ENCODE data around the gene CDPF1.

CDPF1 gene

GRCh38 chr22:46242076-46242475, 8.0 kb downstream of the CDPF1 start:
- Histone ChIP-seq H3K27me3 (ENCODE audit: insufficient read depth, low read depth) (no peaks in the 10 kb centered on the region), H3K4me3 (IDR thresholded peaks at IDR 0.05; ENCODE audit: insufficient read depth, low read depth, low read length) (no peak overlapping the region), H4K20me1 (ENCODE audit: insufficient read depth) (no peaks in the 10 kb centered on the region), H3K27ac (no peak overlapping the region), H3K4me2 (no peak overlapping the region), H3K4me1 (ENCODE audit: low read depth, poor library complexity, severe bottlenecking) (peaks cover 47% of the 10 kb centered on the region), H3K79me2 (ENCODE audit: insufficient read depth, low read depth) (no peaks in the 10 kb centered on the region), H3K36me3 (ENCODE audit: insufficient read depth) (no peaks in the 10 kb centered on the region), H3K9ac (no peak overlapping the region), H2AFZ (ENCODE audit: low read depth) (no peak overlapping the region)
- TF ChIP-seq CTCF (conservative IDR thresholded peaks at IDR 0.05; ENCODE audit: low read depth, low read length), result no peak

- Histone ChIP-seq H3K27me3 (ENCODE audit: insufficient read depth, low read depth) (no peaks in the 10 kb centered on the region), H3K4me1 (ENCODE audit: low read depth, poor library complexity, severe bottlenecking) (peaks cover 47% of the 10 kb centered on the region), H3K9ac (no peak overlapping the region), H3K4me3 (IDR thresholded peaks at IDR 0.05; ENCODE audit: insufficient read depth, low read depth, low read length) (no peak overlapping the region), H2AFZ (ENCODE audit: low read depth) (no peak overlapping the region), H3K36me3 (ENCODE audit: insufficient read depth) (no peaks in the 10 kb centered on the region), H4K20me1 (ENCODE audit: insufficient read depth) (no peaks in the 10 kb centered on the region), H3K27ac (no peak overlapping the region), H3K79me2 (ENCODE audit: insufficient read depth, low read depth) (no peaks in the 10 kb centered on the region), H3K4me2 (peak overlapping the region; percentile 90)
- TF ChIP-seq CTCF (conservative IDR thresholded peaks at IDR 0.05; ENCODE audit: low read depth, low read length), result no peak
Measured at GRCh38 chr22:46241396-46242007, 8.6 kb downstream of the CDPF1 start.

- Histone ChIP-seq H3K9ac (no peak overlapping the region), H3K79me2 (ENCODE audit: insufficient read depth, low read depth) (no peaks in the 10 kb centered on the region), H3K4me2 (peak overlapping the region; percentile 90), H3K27me3 (ENCODE audit: insufficient read depth, low read depth) (no peaks in the 10 kb centered on the region), H2AFZ (ENCODE audit: low read depth) (no peak overlapping the region), H3K4me3 (IDR thresholded peaks at IDR 0.05; ENCODE audit: insufficient read depth, low read depth, low read length) (no peak overlapping the region), H3K4me1 (ENCODE audit: low read depth, poor library complexity, severe bottlenecking) (peaks cover 47% of the 10 kb centered on the region), H3K27ac (peak overlapping the region; percentile 62; the same call in 1 of the 2 replicates), H4K20me1 (ENCODE audit: insufficient read depth) (no peaks in the 10 kb centered on the region), H3K36me3 (ENCODE audit: insufficient read depth) (no peaks in the 10 kb centered on the region)
- no peak for TF ChIP-seq CTCF (conservative IDR thresholded peaks at IDR 0.05; ENCODE audit: low read depth, low read length)
Measured at GRCh38 chr22:46240907-46241306, 9.2 kb downstream of the CDPF1 start.

GRCh38 chr22:46240506-46240905, 9.6 kb downstream of the CDPF1 start:
- Histone ChIP-seq H3K9ac (no peak overlapping the region; the same call in 1 of the 2 replicates), H3K4me3 (IDR thresholded peaks at IDR 0.05; ENCODE audit: insufficient read depth, low read depth, low read length) (no peak overlapping the region), H3K27ac (peak overlapping the region; percentile 62), H3K4me2 (peak overlapping the region; percentile 90), H4K20me1 (ENCODE audit: insufficient read depth) (no peaks in the 10 kb centered on the region), H3K79me2 (ENCODE audit: insufficient read depth, low read depth) (no peaks in the 10 kb centered on the region), H3K36me3 (ENCODE audit: insufficient read depth) (no peaks in the 10 kb centered on the region), H3K4me1 (ENCODE audit: low read depth, poor library complexity, severe bottlenecking) (peaks cover 47% of the 10 kb centered on the region), H2AFZ (ENCODE audit: low read depth) (peak overlapping the region; percentile 29; the same call in 1 of the 2 replicates), H3K27me3 (ENCODE audit: insufficient read depth, low read depth) (no peaks in the 10 kb centered on the region)
- no peak for TF ChIP-seq CTCF (conservative IDR thresholded peaks at IDR 0.05; ENCODE audit: low read depth, low read length)

Data from KMS-11 (cell line).